HuH-7.5 (cell line): Measurements from ENCODE around the gene JPH2.
A peak's percentile ranks its signal among the peaks of the same experiment; 100 is the strongest.
"Not testable (repeated sequence)": the region's sequence is repeated elsewhere in the genome, so short reads cannot be mapped to it uniquely, and the experiment has no call there.

ENCODE experiments used
- DNase-seq: peaks from one replicate; pipeline ENCODE4 v3.0.0; 2011; ENCODE audit warnings: low spot score

JPH2 gene

DNA sequence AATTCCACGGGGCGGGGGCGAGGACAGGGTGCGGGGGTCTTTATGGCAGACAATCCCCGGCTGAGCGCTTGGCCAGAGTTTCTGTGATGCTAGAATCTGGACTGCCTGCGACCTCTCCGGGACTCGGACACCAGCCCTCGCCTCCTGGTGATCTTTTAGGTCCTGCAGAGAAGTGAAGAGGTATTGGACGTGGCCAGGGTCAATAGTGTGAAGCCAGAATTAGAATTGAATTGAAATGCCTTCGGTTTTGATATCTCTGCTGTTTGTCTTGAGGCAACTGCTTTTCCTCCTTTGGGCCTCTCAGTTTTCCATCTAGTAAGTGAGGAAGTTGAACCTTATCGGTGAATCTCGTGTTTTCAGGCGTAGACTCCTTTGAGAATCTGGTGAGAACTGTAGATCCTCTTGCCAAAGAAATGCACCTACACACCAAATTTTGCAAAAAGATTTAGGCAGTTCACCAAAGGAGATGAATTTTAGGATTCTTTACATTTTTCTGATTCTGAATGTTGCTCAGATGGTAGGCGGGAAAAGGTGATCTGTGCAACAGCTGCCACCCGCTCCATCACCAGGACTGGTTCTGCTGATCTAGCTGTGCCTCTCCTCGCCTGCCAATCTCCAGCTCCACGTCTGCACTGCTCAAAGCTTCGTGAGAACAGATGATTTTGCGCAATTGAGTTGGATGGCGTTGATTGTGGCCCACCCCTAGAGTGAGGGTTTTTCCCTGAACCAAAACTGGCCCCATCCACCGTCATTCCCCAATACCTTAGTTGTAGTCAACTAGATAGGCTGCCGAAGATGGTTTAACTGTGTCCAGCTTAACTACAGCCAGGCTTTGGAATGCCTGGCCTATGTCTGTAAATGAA lies 24.4 kb upstream of the JPH2 start:
- no peak for DNase-seq

DNA sequence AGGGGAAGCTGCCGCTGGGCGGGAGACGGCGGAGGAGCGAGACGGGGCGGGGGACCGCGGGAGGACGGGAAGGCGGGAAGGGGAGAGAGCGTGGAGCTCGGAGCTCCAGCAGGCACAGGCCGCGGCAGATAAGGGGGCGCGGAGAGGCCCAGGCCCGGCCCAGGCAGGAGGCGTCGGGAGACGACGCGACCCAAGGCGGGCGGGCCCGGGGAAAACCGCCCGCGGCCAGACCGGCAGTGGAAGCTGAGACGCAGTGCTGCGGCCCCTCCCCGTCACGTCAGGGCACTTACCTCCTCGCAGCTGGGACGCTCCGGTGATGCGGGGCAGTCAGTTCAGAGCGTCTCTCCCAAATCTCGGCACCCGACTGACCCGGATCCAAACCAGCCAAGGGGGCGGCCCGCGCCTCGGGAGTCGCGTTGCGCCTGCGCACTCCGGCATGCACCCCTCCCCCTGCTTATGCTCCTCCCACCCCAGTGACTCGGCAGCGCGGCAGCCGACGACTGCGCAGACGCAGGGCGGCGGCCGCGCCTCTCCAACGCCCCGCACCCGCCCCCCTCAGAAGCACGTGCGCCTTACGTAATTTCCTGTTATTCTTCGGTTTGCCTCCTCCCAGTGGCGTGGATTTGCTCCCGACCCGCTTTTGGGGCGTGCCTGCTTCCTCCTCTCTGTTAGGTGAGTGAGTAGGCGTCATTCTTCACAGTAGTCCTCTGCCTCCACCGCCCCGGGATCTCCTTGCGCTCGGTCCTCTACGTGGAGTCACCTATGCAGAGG lies 23.6 kb upstream of the JPH2 start, which contains the start of gene OSER1:
Gene OSER1, minus strand, starts transcription at position 366 of the 771 bp plus-strand sequence. CDS start 3,814 bp downstream, outside the sequence.
- peak; percentile 92 for DNase-seq

DNA sequence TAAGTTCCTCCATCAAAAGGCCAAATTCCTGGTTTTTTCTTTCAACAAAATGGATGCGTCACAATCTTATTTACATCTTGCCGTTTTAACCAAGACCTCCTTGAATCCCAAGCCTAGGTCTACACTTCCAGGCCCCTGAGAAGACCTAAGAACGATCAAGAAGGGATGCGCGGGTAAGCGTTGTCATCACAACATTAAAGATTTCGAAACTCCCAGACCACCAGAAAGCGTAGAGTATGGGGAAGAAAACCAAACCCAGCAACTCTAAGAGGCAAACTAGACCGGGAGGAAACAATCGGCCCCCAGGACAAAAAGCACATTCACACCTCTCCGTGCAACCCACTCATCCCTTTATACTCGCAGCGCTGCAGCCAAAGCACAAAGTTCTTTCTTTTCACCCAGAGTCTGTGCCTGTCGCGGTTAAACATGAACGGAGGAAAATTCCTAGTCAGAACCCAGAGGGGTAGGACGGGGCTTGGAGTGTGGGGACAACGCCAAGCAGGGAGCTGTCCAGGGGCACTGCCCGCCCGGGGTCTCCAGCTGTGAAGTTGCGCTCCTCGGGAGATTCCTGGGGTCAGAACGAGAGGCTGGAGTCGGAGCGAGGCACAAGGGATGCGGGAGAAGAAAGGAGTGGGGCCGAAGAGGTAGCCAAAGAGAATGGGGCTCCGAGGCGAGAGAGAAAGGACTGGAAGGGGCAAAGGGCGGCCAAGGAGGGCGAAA lies 22.9 kb upstream of the JPH2 start:
- no peak for DNase-seq

DNA sequence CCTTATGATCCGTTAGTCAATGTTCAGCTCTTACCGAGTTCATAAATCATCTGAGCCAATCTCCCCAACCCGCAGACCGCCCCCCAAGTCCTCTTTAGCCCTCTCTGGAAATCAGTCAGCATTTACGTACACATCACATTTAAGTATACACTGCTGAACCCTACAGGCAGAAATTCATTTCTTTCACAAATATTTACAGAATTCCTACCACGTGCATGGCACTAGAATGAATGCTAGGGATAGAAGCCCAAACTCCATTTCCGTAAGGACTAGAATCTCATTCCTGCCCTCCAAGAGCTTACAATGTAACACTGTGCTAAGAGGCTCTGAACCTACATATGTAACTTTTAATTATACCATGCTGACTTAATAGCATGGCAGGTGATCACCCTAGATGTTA lies 21.8 kb upstream of the JPH2 start:
- no peak for DNase-seq

DNA sequence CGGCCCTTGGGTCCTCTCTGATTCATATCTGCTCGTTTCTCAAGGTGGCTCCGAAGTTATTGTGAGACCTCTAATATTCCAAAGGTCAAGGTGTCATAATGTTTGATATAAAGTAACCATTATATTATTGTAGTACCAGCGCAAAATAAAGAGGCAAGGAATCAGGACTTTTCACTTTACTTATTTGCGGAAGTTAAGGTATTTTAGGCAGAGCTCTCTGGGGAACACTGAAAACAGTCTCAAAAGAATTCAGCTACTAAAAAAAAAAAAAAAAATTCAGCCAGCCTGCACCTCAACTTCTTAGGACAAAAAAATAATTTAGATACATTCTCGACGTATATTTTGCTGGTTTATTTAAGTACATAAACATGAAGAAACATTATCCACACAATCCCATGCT lies 21.2 kb upstream of the JPH2 start:
- DNase-seq: no peak

GRCh38 chr20:44207126-44207723 lies 20.2 kb upstream of the JPH2 start:
- DNase-seq: no peak

DNA sequence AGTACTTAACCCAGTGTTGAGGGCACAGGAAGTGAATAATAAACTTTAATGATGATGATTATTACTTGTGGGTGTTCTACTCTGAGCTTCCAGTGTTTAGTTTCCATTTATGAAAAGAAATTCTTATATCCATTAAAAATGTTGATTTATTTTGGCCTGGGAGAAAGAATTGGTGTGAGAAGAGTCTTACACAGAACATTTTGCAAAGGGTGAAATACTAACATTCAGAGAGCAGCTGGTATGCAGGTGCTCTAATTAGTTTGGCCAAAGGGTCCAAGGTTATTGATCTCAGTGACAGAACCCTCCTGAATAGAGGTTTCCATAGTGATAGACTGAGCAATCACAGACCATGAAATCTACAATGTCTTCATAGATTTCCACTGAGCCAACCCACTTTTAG lies 19.1 kb upstream of the JPH2 start:
- no peak for DNase-seq

- DNase-seq: no peak
Measured at GRCh38 chr20:44204832-44205215, 17.8 kb upstream of the JPH2 start.

DNA sequence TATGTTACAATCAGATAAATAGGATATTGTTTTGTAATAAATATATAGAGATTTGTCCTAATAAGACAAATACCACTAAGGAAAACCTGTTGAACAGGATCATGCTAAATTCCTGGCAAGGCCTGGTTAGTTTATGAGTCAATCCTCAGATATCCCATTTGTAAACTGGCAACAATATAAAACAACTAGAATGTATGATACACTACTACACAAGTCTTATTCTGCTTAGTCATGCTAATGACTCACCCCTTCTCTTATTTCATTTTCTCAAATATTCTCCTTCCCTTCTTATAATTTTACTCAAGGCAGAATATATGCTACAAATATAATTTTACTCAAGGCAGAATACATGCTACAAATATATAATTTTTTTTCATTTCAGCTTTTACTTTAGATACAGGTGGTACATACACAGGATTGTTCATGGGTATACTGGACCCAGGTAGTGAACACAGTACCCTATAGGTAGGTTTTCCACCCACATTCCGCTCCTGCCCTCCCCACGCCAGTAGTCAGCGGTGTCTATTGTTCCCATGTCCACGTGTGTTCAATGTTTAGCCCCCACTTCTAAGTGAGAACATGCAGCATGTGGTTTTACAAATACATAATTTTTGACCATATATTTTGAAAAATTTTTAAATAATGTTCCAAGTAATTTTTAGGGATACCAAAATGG lies 17.3 kb upstream of the JPH2 start:
- no peak for DNase-seq

DNA sequence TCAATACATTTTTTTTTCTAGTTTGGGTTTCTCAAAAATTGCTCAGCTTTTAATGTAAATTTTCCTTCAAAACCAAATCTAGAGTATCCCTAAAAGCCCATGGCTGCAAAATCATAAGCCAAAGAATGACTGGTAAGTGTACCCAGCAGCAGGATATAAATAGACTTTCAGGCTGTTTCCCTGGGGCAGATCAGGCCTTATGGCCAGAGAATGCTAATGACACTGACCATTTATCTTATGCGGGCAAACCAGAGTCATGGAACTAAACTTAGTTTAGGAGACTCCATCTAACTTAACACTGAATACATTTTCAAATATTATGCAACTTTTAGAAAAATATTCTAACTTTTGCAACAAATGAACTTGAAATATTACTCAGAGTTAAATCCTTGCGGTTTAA lies 16.2 kb upstream of the JPH2 start:
- no peak for DNase-seq

DNA sequence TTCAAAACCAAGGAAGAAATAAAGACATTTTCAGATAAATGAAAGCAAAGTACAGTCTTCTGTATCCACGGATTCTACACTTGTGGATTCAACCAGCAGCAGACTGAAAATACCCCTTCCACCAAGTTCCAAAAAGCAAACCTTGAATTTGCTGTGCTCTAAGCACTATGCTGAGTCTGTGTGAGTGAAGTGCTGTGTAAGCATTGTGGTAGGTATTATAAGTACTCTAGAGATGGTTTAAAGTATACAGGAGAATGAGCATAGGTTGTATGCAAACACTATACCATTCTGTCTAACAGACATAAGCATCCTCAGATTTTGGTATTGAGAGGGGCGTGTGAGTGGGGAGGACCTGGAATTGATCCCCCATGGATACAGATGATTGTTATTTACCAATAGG lies 14.0 kb upstream of the JPH2 start:
- DNase-seq: no peak

GRCh38 chr20:44200371-44200770 lies 13.4 kb upstream of the JPH2 start:
- no peak for DNase-seq

DNA sequence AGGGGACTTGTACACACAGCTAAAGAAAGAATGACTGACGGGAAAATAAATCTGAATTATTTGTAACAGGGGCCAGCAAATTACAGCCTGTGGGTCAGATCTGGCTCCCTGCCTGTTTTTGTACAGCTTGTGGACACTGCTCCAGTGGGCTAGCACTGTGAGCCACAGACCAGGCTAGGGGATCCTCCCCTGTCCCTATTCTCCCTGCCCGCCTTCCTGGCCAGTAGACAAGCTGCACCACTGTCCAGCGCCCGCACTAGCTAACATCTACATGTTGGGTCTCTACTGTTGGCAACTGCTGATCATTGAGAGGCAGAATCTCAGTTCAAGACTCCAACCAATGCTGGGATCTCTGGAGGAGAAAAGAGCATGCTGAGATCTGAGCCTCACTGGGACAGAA lies 12.9 kb upstream of the JPH2 start:
- DNase-seq: no peak

GRCh38 chr20:44198872-44199271 lies 11.9 kb upstream of the JPH2 start:
- no peak for DNase-seq

DNA sequence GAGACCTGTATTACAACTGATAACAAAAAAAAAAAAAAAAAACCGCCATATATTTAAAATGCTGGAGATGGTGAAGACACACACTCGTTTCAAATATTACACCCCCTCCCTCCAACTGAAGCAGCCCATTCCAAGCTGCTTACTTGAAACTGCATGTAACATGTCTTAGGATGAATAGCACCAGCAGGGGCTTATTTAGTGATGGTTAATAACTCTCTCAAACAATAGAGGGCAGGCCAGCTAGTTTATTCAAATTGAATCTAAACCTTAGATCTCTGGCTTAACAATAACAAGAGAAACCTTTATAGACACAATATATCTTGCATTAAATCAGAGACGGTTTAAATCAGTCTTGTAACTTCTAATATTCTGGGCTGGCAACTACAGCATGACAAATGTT lies 9.3 kb upstream of the JPH2 start:
- no peak for DNase-seq

DNA sequence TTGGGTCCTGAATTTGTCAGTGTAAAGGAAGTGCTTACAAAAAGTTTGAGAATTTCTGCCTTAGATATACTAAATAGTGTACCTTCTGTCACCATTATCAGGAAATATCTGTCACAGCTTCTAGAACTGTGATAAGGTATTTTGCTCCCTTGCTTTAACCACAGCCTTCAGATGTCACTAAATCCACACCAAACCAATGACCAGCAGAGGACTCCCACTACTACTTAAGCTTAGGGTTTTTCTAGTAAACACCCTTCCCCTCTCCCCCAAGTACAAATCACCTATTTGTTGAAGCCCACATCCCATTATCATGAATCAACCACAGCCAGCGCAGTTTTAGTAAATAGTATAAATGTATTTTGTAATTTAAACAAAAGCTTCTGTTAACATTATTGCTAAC lies 8.6 kb upstream of the JPH2 start:
- no peak for DNase-seq

DNA sequence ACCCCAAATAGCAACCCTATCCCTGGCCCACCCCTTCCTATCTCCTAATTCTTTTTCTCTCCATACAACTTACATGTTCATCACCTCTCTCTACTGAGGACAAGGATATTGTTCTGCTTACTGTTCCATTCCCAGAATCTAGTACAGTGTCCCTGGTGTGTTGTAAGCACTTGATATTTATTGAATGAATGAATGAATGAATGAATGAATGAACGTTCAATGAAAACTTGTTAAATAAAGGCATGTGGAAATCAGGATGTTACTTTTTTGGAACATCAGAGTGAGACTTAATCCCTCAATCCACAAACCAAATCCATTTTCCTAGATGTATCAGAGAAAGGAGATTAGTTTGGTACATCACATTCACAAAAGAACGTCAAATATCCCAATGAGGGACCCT lies 6.8 kb upstream of the JPH2 start:
- no peak for DNase-seq

DNA sequence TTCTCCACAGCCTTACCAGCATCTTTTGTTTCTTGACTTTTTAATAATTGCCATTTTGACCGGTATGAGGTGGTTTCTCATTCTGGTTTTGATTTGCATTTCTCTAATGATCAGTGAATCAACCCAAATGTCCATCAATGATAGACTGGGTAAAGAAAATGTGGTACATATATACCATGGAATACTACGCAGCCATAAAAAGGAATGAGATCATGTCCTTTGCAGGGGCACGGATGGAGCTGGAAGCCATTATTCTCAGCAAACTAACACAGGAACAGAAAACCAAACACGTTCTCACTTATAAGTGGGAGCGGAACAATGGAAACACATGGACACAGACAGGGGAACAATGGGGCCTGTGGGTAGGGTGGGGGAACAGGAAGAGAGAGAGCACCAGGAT lies 4.7 kb upstream of the JPH2 start:
- not testable (repeated sequence) for DNase-seq

DNA sequence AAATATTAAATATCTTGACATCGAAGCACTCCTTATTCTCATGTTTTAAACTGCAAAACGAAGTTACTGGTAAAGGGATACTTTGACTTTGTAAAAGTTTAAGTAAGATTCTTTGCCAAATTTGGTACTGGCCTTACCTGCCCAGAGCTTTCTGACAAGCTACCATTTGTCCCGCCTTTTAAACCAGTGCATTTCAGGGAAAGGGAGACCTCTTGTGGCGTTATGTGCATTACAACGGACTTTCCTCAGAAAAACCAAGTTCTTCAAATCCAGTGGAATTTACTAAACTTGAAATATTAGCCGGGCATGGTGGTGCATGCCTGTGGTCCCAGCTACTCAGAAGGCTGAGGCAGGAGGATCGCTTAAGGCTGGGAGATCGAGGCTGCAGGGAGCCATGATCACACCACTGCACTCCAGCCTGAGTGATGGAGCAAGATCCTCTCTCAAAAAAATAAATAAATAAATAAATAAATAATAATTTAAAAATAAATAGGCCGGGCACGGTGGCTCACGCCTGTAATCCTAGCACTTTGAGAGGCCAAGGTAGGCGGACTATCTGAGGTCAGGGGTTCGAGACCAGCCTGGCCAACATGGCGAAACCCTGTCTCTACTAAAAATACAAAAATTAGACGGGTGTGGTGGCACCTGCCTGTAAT lies 3.3 kb upstream of the JPH2 start:
- DNase-seq: peak; percentile 54

GRCh38 chr20:44188752-44189151 lies 1.8 kb upstream of the JPH2 start:
- no peak for DNase-seq
